HG02870 (cell line): ENCODE results near the gene GPR141.
A peak's percentile ranks its signal among the peaks of the same experiment; 100 is the strongest.

Experiments
- ATAC-seq: cut with Tn5 transposase; IDR thresholded peaks from one replicate; pipeline ENCODE4 v1.9.1; 2021; ENCODE audit warnings: mild to moderate bottlenecking, moderate library complexity; ENCODE audit not compliant: unreplicated experiment

Gene GPR141

DNA sequence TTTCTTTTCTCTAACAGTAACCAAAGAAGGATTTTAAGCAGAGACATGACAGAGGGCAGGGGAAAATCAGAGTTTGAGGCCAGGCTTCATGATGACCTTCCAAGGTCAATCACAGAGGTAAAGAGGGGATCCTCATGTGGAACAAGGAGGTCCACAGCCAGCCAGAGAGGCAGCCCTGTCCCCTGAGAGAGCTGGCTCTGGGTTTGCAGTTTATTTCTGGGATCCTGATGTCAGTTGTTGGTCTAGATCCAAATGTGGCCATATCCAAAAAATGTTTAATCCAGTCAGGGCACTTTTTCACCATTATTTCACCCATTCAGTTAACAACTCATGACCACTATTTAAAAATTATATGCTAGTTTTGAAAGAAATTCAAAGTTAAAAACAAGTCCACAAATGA is 45.6 kb downstream of the GPR141 start:
- no peak for ATAC-seq

DNA sequence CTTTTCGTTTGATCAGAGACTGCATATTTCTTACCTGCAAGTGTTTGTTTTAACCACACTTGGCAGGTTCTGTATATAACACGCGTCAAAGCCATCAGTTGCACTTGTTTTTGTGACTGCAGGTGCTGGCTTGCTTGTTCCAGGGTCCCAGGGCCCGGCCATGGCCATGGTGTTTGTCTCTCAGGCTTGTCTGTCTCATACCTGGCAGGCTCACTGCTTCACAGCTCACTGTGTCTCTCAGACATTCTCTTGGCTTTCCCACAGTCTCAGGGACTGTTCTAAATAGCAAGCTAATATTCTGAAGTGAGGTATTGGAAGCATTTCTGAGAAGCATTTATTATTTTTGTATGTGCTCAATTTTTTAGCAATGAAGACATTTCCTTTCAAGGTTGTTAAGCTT is 46.9 kb downstream of the GPR141 start:
- no peak for ATAC-seq

DNA sequence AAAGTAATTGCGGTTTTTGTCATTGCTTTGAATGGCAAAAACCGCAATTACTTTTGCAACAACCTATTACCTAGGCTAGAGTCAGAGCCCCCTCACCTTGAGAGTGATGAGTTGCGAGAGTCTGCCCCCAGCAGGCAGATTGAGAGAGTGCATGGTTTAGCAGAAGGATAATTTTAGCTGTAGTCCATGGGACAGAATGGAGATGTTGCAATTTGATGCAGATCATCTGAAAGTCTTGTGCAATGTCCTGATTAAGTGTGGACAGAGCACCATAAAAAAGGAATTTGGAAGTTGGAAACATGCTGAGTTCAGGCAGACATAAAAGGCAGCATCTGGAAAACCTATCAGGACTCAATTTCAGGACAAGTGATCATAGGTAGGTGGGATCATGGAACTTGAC is 48.7 kb downstream of the GPR141 start:
- peak; percentile 60 for ATAC-seq

DNA sequence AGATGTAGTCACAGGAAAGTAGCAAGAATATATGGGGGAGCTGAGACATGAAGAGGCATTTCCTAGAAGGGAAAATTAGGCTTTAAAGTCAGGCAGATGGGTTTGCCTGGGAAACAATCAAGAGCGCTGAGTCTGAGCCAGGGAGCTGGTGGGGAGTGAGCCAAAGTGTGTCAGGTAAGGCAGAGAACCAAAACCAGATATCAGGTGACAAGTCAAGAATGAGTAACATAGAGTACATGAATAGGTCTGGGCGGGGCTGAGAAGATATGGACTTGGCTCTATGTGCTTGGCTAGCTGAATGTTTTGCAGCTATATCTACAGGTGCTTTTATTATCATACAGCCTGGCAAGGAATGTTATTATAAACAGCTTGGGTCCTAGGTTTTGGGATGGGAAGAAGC is 49.3 kb downstream of the GPR141 start:
- no peak for ATAC-seq

DNA sequence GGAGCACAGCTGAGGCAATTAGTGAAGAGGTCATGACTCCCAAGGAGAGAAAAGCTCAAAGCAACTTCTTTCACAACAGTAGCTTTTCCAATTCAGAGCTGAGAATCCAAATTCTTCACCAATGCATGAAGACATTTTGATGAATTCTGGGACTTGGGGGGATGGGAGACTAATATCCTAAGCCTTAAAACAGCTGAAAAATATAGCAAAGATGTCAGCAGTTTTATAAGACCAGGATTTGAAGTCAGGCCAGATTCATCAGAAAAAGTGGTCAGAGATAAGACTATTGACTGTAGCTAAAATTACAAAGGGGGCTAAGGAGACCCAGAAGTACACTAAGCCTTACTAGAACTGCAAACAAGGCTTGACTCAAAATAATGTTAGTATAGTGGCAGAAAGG is 51.6 kb downstream of the GPR141 start:
- no peak for ATAC-seq

DNA sequence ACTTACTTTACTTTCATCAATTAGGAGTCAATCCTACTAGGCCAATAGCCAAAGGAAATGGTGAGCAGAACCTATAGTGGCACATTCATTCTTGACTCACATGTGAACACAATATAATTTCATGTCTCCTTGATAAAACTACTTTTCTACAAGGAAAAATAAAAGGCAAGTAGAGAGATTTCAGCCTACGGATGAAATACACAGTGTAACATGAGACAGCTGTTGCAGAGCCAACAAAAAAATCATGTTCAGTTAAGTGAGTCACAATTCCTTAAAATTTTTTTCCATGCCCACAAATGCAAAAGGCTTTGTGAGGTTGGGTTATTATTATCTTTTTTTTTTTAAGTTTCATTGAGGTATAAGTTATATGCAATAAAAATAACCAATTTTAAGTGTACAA is 54.8 kb downstream of the GPR141 start:
- ATAC-seq: no peak

DNA sequence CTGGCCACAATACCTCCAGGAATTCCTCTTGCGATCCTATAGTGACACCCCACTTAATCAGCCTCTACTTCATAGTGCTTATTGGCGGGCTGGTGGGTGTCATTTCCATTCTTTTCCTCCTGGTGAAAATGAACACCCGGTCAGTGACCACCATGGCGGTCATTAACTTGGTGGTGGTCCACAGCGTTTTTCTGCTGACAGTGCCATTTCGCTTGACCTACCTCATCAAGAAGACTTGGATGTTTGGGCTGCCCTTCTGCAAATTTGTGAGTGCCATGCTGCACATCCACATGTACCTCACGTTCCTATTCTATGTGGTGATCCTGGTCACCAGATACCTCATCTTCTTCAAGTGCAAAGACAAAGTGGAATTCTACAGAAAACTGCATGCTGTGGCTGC is 56.8 kb downstream of the GPR141 start:
- no peak for ATAC-seq

DNA sequence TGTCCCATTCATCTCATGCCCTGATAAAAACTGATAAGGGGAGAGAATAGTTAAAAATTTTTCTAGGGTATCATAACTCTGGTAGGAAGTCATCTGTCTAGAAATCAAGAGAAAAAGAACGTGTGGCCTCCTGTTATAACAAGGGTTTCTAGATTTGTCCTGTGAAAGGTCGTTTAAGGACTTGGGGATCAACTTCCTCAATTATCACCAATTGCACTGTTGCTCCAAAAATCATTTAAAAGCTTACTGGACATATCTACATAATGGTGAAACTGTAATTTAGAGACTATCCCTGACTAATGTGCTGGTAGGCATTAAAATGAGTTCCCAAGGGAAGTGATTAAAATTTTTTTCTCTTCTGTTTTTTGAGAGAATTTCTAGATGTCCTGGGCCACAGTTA is 58.2 kb downstream of the GPR141 start:
- no peak for ATAC-seq

DNA sequence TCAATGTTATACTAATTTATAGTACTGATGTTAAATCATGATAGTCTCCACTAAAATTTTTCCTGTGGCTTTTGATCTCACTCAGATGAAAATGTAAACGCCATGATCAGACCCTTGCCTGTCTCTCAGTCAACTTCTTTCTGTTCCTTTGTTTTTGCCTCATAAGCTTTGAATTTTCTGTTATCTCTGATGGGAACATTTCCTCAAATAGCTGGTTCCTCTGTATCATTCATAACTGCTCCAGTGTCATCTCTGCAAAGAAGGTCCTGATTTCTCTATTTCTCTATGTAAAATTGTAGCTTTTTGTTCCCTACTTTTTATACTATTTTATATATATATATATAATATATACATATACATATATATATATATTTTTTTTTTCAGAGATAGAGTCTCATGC is 67.5 kb downstream of the GPR141 start:
- ATAC-seq: no peak

DNA sequence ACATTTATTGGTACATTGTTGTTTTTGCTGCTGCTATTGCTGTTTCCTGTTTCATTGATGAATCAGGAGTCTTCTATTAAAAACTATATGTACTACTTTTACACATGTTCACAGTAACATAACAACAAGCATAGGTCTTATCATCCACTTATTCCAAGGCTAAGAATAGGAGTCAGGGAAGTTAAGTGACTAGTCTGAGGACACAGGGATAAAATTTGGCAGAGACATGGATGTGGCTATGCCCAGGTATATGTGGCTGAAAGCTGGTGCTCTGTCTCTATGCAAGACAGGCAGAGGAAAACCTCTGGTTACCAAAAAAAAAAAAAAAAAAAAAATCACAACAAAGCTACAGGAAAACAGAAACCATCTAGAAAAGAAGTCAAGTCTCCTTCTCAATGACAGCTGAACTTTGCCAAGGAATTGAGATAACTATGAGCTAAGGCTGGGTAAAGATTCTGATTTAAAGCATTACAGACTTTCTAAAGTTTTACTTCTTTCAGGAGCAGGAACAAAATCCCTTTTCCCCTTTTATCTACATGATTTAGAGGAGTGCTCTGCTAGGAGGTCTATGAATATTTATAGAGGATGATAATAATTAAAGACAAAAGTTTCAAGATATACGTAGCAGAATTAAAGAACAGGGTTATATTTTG is 70.0 kb downstream of the GPR141 start:
- no peak for ATAC-seq

DNA sequence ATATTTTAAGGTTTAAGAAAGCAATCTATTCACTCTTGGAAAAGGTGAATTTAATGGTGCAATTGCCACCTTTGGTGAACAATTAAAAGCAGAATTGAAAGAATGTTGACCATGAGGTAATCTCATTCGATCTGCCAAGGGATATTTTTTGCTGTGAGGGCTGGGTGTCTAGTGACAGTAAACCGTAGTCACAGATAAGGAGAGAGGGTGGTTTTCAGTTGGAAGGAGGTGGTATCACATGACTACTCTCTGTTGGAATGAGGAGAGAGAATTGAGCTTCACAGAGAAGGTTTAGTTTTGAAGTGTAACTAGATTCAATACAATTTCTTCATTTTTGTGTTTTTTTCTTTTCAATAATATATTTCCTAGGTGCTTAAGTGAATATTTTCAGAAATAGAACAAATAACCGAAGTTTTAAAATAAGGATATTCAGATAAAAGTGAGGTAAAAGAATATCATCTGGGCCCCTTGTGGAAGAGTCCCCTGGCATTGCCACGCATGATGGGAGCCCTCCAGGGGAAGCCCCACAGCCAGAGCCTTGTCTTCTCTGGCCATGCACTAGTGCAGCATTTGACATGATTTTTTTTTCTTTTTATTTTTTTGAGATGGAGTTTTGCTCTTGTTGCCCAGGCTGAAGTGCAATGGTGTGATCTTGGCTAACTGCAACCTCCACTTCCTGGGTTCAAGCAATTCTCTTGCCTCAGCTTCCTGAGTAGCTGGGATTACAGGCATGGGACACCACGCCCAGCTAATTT is 73.4 kb downstream of the GPR141 start:
- ATAC-seq: no peak

DNA sequence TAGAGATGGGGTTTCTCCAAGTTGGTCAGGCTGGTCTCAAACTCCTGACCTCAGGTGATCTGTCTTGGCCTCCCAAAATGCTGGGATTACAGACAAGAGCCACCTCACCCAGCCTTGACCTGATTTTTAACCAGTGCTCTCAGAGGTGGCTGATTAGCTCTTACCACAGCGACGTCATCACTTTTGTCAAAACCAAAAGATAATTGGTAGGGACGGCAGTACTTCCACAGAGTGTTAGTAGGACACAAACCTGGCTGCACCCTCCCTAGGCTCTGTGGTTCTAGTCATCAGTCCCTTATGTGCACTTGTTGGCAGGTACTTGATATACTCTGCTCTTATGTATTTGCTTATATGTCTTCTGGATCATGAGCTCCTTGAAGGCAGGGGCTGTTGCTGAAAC is 74.0 kb downstream of the GPR141 start:
- ATAC-seq: no peak

DNA sequence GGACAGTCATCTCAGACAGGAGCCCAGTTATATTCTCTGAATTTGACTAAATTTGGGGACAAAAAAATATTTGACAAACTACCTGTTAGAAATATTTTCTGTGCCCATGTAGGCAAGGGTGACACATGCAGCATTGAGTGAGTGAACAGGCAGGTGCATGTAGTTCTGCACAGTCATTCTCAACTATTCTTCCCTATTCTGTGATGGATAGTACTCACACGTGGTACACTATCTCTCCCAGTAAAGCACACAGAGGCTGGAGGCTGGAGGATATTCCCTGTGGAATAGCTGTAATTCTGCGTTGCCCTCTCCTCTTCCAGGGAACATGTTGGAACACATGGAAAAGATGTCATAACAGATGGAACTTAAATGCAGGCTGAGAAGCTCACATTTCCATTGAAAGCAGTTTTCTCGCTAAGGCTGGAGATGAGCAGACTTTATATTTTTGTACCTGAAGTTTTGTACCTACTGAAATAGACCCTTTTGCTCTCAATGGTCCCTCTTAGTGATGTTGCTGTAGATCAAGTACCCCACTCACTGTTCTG is 75.0 kb downstream of the GPR141 start:
- no peak for ATAC-seq

DNA sequence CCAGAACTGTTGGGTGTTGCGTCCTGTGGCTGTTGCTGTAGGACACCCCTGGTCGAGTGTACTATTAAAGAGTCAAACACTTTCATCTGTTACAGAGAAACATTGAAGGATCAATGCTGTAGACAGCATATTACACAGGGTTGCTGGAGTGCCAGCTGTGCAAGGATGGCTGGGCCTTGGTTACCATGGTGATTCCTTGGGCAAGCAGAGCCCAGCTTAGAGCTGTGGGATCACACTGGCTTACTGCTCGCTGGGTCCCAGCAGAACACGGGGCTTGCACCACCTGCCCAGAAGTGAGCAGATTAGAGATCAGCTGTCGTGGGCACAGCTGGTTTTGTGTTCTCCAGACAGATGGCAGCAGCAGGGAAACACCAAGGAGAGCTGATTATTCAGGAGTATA is 76.0 kb downstream of the GPR141 start:
- ATAC-seq: no peak

DNA sequence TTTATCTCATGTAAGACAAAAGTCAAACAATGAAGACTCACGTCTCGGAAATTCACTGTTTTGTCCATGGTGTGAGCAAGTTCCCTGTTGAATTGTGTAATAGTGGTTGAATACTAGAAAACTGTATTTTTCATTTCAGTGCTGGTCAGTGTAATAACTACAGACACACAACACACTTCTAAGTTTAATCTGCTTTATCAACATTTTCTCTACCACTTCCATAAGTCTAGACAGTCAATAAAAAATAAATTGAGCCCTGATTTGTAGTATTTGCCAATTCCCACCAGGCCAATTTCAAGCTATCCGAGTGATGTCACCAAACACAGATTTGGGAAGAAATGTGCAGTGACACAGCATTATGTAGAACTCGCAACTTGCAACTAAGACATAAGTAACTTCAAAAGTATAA is 81.9 kb downstream of the GPR141 start:
- no peak for ATAC-seq

DNA sequence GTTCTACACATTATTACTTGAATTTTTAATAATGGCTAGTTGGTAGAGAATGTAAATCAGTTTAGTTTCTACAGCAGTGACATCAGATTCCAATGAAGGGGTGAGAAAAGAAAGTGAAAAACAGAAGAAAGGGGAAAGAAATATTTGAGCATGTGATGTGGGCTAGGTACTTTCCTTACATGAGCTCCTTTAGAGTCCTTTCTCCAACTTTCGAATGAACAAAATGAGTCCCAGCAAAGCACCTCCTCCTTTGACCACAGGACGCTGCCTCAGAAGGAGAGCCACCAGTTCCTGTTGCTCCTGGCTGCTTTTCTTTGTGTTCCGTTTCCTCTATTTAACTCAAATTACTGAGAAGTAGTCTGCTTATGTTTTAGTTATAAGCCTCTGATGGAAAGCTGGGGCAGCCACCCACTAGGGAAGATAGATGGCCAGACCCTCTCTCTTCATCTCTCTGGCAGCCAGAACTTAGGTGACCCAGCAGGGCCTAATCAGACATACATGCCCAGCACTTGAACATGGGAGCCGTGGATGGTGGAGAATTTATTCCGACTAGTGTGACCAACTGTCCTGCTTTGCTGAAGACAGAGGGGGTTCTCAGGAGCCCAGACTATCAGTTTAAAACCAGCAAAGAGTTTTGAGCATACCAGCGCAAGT is 82.4 kb downstream of the GPR141 start:
- peak; percentile 94 for ATAC-seq

DNA sequence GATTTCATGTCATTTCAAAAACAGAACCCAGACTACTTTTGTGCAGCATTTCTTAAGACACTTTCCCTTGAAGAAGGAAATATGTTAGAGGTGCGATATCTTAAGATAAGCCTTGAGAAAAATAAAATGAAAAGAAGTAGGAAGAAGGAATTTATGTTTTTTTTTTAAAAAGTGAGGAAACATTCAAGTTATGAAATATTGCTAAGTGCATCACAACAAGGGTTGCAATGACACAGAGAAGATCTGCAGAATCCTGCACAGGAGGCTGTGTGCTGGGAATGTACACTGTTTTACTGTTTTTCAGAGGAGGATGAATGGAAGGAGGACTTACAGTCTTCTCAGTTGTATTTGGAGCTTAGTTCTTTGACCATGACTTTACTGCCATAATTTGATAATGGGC is 85.0 kb downstream of the GPR141 start:
- no peak for ATAC-seq

DNA sequence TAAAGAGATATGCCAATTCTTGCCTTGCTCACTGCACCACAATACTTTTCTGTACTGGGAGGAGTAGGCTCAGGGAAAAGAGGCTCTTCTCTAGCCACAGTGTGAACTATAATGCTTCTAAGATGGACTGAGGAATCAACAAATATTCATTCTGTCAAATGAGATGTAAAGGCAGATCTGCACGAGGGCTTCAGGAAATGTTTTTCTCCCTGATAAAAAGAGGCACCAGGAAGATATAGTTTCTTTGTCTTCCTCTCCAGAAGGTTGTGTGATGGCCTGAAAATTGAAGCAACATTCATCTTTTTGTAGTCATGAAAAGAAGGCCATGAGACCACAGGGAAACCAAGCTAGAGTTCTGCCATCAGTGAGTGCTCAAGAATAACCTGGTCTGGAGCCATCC is 85.7 kb downstream of the GPR141 start:
- no peak for ATAC-seq

DNA sequence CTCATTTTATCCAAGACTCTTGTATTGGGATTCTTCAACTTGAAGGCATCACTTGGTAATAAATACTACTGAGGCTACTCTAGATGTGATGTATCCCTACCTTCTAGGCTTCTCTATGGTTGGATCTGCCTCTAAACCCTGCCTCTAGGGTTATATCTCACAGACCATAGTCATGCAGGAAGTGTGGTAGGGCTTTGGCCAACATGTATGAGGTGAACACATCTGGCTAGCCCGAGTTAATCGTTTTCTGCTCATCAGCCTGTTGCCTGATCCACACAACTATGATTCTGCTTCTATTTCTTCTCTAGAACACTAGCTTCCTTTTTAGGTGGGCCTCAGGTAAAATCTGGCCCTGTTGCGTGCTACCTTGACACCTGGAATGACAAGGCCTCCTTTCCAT is 86.2 kb downstream of the GPR141 start:
- no peak for ATAC-seq

DNA sequence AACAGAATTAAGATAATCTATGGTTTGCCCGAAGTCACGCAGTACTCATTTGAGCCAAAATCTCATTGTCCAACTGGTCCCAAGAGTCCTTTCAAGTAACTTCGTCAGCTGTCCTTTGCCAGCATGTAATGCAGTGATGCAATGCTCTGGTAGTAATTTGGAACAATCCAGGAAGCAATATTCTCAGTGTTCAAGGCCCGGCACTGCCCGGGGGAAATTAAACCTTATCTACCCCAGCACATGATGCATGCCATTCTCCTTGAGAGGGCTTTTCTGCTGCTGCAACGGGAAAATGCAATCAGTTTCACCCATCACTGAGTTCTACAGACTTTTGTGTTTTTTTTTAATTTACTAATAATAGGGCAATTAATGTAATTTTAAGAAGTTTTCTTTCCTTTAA is 87.3 kb downstream of the GPR141 start:
- ATAC-seq: no peak

DNA sequence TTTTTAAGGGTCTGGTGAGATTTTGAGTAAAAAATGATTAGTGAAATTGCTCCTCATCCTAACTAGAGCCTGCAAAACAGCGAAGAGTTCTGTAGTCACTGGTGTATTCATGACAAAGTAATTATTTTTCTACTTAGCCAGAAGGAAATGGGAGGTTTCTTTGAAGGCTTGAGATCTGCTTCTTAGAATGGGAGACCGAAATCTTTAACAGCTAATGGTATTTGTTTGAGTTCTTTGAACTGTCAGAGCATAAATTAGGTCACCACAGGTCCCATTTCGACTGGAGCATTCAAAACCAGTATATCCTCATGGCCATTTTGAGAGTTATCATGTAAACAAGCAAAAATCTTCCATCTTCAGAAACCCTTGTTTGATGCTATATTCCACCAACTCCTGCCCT is 87.8 kb downstream of the GPR141 start:
- no peak for ATAC-seq

DNA sequence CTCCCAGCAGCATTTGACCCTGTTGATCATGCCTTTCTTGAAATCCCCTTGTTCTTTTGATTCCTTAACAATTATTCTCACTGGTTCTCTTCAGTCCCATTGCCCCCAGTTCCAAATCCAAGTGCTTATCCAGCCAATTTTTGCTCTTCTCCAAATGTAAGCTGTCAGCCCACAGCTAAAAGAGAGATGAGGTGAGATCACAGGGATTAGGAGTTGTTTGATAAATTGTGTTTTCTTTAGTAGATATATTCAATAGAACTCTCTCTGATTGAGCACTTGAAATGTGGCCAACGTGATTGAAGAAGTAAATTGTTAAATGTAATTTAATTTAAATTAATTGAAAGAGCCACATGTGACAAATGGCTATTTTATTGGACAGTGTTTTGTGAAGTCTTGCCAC is 88.2 kb downstream of the GPR141 start:
- ATAC-seq: no peak
